GM10847 (cell line): ENCODE measurements around the gene CADM2.

ENCODE experiments used
- POLR2A ChIP-seq: IDR thresholded peaks from 2 replicates; pipeline ENCODE4 v1.6.1; 2011; ENCODE audit not compliant: insufficient read length; ENCODE audit errors: extremely low read depth

CADM2 gene

GRCh38 chr3:85377115-85377514, 418.3 kb downstream of the CADM2 start:
- TF ChIP-seq POLR2A, result no peak

- no peak for TF ChIP-seq POLR2A
Observed at GRCh38 chr3:85384372-85384771, 425.6 kb downstream of the CADM2 start.

GRCh38 chr3:85387913-85388505, 429.2 kb downstream of the CADM2 start:
- TF ChIP-seq POLR2A, result no peak

GRCh38 chr3:85394424-85394823, 435.6 kb downstream of the CADM2 start:
- TF ChIP-seq POLR2A, result no peak

GRCh38 chr3:85397434-85397833, 438.6 kb downstream of the CADM2 start:
- no peak for TF ChIP-seq POLR2A

GRCh38 chr3:85426121-85426520, 467.3 kb downstream of the CADM2 start:
- no peak for TF ChIP-seq POLR2A

GRCh38 chr3:85427467-85427866, 468.7 kb downstream of the CADM2 start:
- TF ChIP-seq POLR2A, result no peak

- no peak for TF ChIP-seq POLR2A
Observed at GRCh38 chr3:85432081-85432480, 473.3 kb downstream of the CADM2 start.

- no peak for TF ChIP-seq POLR2A
Observed at GRCh38 chr3:85433319-85433718, 474.5 kb downstream of the CADM2 start.

- TF ChIP-seq POLR2A, result no peak
Observed at GRCh38 chr3:85455561-85456200, 496.9 kb downstream of the CADM2 start.

- no peak for TF ChIP-seq POLR2A
Observed at GRCh38 chr3:85474241-85474640, 515.5 kb downstream of the CADM2 start.

- no peak for TF ChIP-seq POLR2A
Observed at GRCh38 chr3:85475346-85475745, 516.6 kb downstream of the CADM2 start.

- no peak for TF ChIP-seq POLR2A
Observed at GRCh38 chr3:85476891-85477495, 518.2 kb downstream of the CADM2 start.

GRCh38 chr3:85481411-85482212, 522.8 kb downstream of the CADM2 start:
- no peak for TF ChIP-seq POLR2A

- TF ChIP-seq POLR2A, result no peak
Observed at GRCh38 chr3:85482213-85482490, 523.4 kb downstream of the CADM2 start.

GRCh38 chr3:85483986-85484385, 525.2 kb downstream of the CADM2 start:
- TF ChIP-seq POLR2A, result no peak
